Keratinocyte (primary cell): Measurements from ENCODE around the gene CAMK2D. TPM values are rescaled to one million over a fixed set of nuclear protein-coding genes. Genes with fewer than 3 reads are reported as not detected.

Experiments used
- DNase-seq: peaks from one replicate; pipeline ENCODE4 v3.0.0-alpha.2; 2011; ENCODE audit warnings: low read depth, missing footprints, low spot score
- FAIRE-seq: peaks from 2 replicates; lab custom pipeline; 2011; peaks lifted over from hg19 to GRCh38; lab: Jason Lieb, UNC
- H2AFZ ChIP-seq: 2 replicates; pipeline ENCODE4 v1.6.0; 2012; ENCODE audit warnings: low read length, control low read depth, inconsistent platforms; ENCODE audit not compliant: control insufficient read depth
- H3K27ac ChIP-seq: 2 replicates; pipeline ENCODE4 v1.5.1; 2011; ENCODE audit warnings: low read length; ENCODE audit not compliant: control insufficient read depth, insufficient read depth
- H3K27me3 ChIP-seq: 3 replicates; pipeline ENCODE4 v1.6.0; 2011; ENCODE audit warnings: low read length; ENCODE audit not compliant: control insufficient read depth, insufficient read depth; ENCODE audit errors: extremely low read depth
- H3K36me3 ChIP-seq, 2 experiments: 2 replicates in 1 of 2; 3 replicates in 1 of 2; pipeline ENCODE4 v1.5.1; 2011; ENCODE audit warnings: low read length in 2 of 2, mild to moderate bottlenecking in 1 of 2; ENCODE audit not compliant: control insufficient read depth in 2 of 2, insufficient read depth in 2 of 2; ENCODE audit errors: extremely low read depth in 1 of 2
- H3K4me1 ChIP-seq: 3 replicates; pipeline ENCODE4 v1.5.1; 2011; ENCODE audit warnings: low read length; ENCODE audit not compliant: control insufficient read depth, insufficient read depth; ENCODE audit errors: extremely low read depth
- H3K4me2 ChIP-seq: 3 replicates; pipeline ENCODE4 v1.6.0; 2011; ENCODE audit warnings: low read depth, low read length; ENCODE audit not compliant: control insufficient read depth, insufficient read depth; ENCODE audit errors: extremely low read depth
- H3K4me3 ChIP-seq, 3 experiments: fragments of 200-600 bp in 1 of 3; sonication (generic) in 1 of 3; 2 replicates in 2 of 3; 3 replicates in 1 of 3; pipeline ENCODE4 v1.5.1; 2011 to 2016; ENCODE audit warnings: low read length in 3 of 3, mild to moderate bottlenecking in 3 of 3, control low read depth in 2 of 3, inconsistent platforms in 1 of 3, low read depth in 1 of 3, mixed read lengths in 1 of 3, mixed run types in 1 of 3, moderate library complexity in 1 of 3; ENCODE audit not compliant: control insufficient read depth in 2 of 3, insufficient read depth in 2 of 3; ENCODE audit errors: extremely low read depth in 1 of 3
- H3K79me2 ChIP-seq: 2 replicates; pipeline ENCODE4 v1.6.0; 2012; ENCODE audit warnings: low read length; ENCODE audit not compliant: control insufficient read depth, insufficient read depth
- H3K9ac ChIP-seq: 3 replicates; pipeline ENCODE4 v1.6.0; 2011; ENCODE audit warnings: low read length; ENCODE audit not compliant: control insufficient read depth, insufficient read depth; ENCODE audit errors: extremely low read depth
- H3K9me1 ChIP-seq: 3 replicates; pipeline ENCODE4 v1.6.0; 2011; ENCODE audit warnings: low read length; ENCODE audit not compliant: control insufficient read depth, insufficient read depth; ENCODE audit errors: extremely low read depth
- H3K9me3 ChIP-seq: 2 replicates; pipeline ENCODE4 v1.5.1; 2012; ENCODE audit warnings: low read depth, low read length; ENCODE audit not compliant: control insufficient read depth
- H4K20me1 ChIP-seq: 3 replicates; pipeline ENCODE4 v1.6.0; 2011; ENCODE audit warnings: low read length; ENCODE audit not compliant: control insufficient read depth, insufficient read depth; ENCODE audit errors: extremely low read depth
- EZH2 ChIP-seq: IDR thresholded peaks from one replicate; pipeline ENCODE4 v1.6.1; 2012; ENCODE audit warnings: inconsistent platforms, mild to moderate bottlenecking, low read length, moderate library complexity
- dilution Hi-C: fragments of 300-500 bp; cut with MboI; formaldehyde crosslinking; loops from one replicate; pipeline ENCODE4 v1.7.0; 2020; ENCODE audit warnings: low sequenced_read_pairs; ENCODE audit not compliant: extremely low pct_ligation_motif_present
- polyA plus RNA-seq, 5 experiments: library from polyadenylated mRNA; depleted of rRNA in 3 of 5; stranded (reverse) in 3 of 5; stranded (forward) in 1 of 5; unstranded in 1 of 5; fragments of >200 nt; gene quantifications; 1 replicate in 1 of 5; 2 replicates in 3 of 5; 3 replicates in 1 of 5; pipeline versions ENCODE4 v1.2.1 to v1.2.3, GENCODE V29; 2011 to 2012; ENCODE audit warnings: missing spikeins in 2 of 5, low read depth in 1 of 5, low replicate concordance in 1 of 5
- TF ChIP-seq, protein P1 (sequence below), 3 experiments: IDR thresholded peaks in 1 of 3; conservative IDR thresholded peaks in 1 of 3; optimal IDR thresholded peaks in 1 of 3; 2 replicates in 2 of 3; 3 replicates in 1 of 3; pipeline versions ENCODE3 to v1.5.1; 2011; ENCODE audit warnings: low read length in 3 of 3, mild to moderate bottlenecking in 3 of 3, moderate library complexity in 2 of 3, control low read depth in 1 of 3, inconsistent platforms in 1 of 3; ENCODE audit not compliant: insufficient read depth in 2 of 3; ENCODE audit errors: extremely low read depth in 1 of 3

The CAMK2D gene
- polyA plus RNA-seq, 1 donor (not counting 4 experiments of a cell fraction or from before 2014, with no cell fraction given), result 18.8 TPM

DNA sequence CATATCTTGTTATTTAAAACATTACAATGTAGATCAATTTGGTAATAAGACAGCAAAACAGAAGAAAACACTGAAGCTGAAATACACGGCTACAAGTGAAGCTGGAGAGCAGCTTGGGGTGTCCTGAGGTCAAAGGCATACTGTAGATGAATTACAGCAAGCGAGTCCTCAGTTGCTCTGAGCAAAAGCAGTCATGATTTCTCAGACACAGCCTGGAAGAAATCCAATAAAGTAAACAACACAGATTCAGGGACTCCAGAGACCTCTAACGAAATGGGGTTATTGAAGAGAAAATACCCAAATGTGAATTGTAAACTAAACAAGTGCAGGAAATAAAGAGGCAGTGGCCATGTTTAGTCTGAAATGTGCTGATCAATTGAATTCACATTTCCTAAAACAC, 324.4 kb downstream of the CAMK2D start:
- DNase-seq (no peak), FAIRE-seq (peak; percentile 39)
- Histone ChIP-seq H4K20me1 (no peaks in the 10 kb centered on the region), H2AFZ (no peak overlapping the region), H3K9me1 (no peaks in the 10 kb centered on the region), H3K79me2 (no peaks in the 10 kb centered on the region), H3K4me3 (no peak overlapping the region), H3K36me3 (no peaks in the 10 kb centered on the region), H3K27ac (no peak overlapping the region), H3K4me2 (no peak overlapping the region), H3K4me1 (peaks cover 19% of the 10 kb centered on the region), H3K27me3 (no peaks in the 10 kb centered on the region), H3K9me3 (no peaks in the 10 kb centered on the region), H3K9ac (no peak overlapping the region)
- TF ChIP-seq, protein P1, sequence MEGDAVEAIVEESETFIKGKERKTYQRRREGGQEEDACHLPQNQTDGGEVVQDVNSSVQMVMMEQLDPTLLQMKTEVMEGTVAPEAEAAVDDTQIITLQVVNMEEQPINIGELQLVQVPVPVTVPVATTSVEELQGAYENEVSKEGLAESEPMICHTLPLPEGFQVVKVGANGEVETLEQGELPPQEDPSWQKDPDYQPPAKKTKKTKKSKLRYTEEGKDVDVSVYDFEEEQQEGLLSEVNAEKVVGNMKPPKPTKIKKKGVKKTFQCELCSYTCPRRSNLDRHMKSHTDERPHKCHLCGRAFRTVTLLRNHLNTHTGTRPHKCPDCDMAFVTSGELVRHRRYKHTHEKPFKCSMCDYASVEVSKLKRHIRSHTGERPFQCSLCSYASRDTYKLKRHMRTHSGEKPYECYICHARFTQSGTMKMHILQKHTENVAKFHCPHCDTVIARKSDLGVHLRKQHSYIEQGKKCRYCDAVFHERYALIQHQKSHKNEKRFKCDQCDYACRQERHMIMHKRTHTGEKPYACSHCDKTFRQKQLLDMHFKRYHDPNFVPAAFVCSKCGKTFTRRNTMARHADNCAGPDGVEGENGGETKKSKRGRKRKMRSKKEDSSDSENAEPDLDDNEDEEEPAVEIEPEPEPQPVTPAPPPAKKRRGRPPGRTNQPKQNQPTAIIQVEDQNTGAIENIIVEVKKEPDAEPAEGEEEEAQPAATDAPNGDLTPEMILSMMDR (optimal IDR thresholded peaks at IDR 0.05 in 1 of 3, IDR thresholded peaks at IDR 0.05 in 1 of 3, conservative IDR thresholded peaks at IDR 0.05 in 1 of 3; ENCODE audit: extremely low read depth in 1 of 3, insufficient read depth in 2 of 3, low read length in 3 of 3), result no peak
- no peak for TF ChIP-seq EZH2
- dilution Hi-C loops, result no loop called here

DNA sequence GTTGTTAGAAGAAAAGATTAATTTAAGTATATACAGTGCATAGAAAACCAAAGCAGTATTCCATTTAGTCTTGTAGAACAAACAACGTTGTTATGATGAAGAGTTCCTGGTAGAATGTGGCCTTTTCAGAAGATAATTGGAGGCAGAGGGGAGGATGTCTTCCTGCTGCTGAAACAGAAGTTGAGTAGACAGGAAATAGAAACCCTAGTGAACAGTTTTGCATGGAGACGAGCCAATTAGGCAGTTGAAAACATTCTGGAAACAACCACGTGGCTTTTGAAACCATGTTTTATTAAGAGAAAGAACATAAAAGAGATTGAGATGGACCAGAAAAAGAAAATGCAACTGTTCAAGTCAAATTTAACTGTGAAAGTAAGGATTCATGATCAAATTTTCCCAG, 325.2 kb downstream of the CAMK2D start:
- TF ChIP-seq, protein P1 (optimal IDR thresholded peaks at IDR 0.05 in 1 of 3, IDR thresholded peaks at IDR 0.05 in 1 of 3, conservative IDR thresholded peaks at IDR 0.05 in 1 of 3; ENCODE audit: extremely low read depth in 1 of 3, insufficient read depth in 2 of 3, low read length in 3 of 3), result no peak
- no peak for TF ChIP-seq EZH2
- Histone ChIP-seq H3K27ac (peak overlapping the region; percentile 59), H3K4me3 (no peak overlapping the region), H3K79me2 (no peaks in the 10 kb centered on the region), H3K4me2 (peak overlapping the region; percentile 42), H3K9ac (no peak overlapping the region), H2AFZ (peak overlapping the region; percentile 14), H3K9me3 (no peaks in the 10 kb centered on the region), H3K9me1 (no peaks in the 10 kb centered on the region), H3K36me3 (no peaks in the 10 kb centered on the region), H3K27me3 (no peaks in the 10 kb centered on the region), H4K20me1 (no peaks in the 10 kb centered on the region), H3K4me1 (peaks cover 19% of the 10 kb centered on the region)
- DNase-seq (no peak), FAIRE-seq (peak; percentile 20)
- dilution Hi-C loops, result no loop called here
